HG03280 (cell line): ENCODE measurements around the gene IQCC.

Source experiments
- ATAC-seq: cut with Tn5 transposase; IDR thresholded peaks from one replicate; pipeline ENCODE4 v1.9.1; 2021; ENCODE audit warnings: mild to moderate bottlenecking, moderate library complexity; ENCODE audit not compliant: unreplicated experiment

The IQCC gene

DNA sequence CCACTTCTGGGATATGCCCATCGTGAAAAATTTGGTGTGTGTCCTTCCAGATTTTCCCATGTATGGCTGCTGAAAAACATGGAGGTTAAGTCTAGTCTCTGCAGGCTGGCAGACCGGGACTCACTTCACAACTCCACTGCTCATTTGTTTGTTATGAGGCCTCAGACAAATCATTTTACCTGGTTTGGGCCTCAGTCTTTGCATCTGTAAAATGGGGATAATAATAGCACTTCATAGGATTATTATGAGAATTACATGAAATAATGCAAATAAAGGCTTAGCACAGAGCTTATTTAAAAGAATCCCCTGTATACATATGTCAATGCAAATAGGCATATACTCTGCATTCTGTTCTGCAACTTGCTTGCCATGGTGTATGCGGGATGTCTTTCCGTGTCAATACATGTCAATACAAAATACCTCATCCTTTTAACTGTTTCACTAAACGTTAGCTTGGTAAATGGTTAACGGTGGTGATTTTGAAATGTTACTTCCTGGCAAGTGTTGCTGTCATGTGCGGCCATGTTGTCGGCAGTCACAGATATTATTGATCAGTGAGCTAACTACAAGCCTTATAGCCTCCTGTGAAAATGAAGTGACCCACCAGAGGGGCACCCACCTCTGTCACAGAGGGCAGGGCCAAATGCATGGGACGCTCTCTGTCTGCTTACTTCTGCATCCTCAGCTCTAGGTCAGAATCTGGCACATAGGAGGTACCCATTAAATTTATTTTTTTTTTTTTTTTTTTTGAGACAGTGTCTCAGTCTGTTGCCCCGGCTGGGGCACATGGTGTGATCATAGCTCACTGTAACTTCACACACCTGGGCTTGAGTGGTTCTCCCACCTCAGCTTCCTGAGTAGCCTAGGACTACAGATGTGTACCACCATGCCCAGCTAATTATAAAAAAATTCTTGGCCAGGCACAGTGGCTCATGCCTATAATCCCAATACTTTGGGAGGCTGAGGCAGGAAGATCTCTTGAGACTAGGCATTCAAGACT, 49.9 kb downstream of the IQCC start:
- ATAC-seq: no peak

DNA sequence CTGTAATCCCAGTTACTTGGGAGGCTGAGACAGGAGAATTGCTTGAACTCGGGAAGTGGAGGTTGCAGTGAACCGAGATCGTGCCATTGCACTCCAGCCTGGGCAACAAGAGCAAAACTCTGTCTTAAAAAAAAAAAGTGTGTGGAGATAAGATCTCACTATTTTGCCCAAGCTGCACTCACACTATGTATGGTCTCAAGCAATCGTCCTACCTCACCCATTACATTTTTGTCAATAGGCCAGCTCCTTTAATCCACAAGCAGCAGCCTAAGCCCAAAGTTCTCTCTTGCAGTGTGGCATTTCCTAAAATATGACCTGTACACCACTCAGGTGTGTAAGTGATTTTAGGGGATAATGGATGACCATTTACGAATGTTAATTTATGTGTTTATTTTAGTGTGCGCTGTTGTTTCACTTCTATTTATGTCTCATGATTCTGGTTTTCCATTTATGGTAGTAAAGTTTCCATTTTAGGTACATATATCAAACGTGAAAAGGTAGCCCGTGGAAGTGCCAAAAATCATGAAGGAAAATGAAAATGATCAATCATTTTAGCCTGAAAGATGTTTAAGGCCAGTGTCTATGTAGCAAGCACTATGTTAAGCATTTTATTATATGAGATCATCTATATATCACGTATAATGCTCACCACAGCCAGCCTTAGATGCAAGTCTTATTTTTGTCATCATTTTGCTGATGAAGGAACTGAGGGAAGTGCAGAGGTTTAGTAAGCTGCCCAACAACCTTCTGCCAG, 51.2 kb downstream of the IQCC start:
- ATAC-seq: no peak

DNA sequence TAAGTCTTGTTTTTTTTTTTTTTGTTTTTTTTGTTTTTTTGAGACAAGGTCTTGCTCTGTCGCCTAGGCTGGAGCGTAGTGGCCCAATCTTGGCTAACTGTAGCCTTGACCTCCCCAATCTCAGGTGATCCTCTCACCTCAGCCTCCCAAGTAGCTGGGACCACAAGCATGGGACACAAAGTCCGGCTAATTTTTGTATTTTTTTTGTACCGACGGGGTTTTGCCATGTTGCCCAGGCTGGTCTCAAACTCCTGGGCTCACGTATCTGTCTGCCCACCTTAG, 51.7 kb downstream of the IQCC start:
- no peak for ATAC-seq
